Prostate gland (tissue), 2 donors: ENCODE results near the gene PLEKHN1. TPM values are rescaled to one million over a fixed set of nuclear protein-coding genes. Genes with fewer than 3 reads are reported as not detected.
"Not testable (repeated sequence)": the region's sequence is repeated elsewhere in the genome, so short reads cannot be mapped to it uniquely, and the experiment has no call there.

Experiments
- DNase-seq: peaks from one replicate; pipeline ENCODE4 v3.0.0-alpha.2; 2019; ENCODE audit warnings: low spot score
- H3K27ac ChIP-seq, 2 donors: fragments of 200-600 bp; sonication (generic); 2 replicates each; pipeline ENCODE4 v1.5.1; 2017 to 2019
- H3K27me3 ChIP-seq: fragments of 200-600 bp; sonication (generic); replicated peaks from 2 replicates; pipeline ENCODE4 v1.5.1; 2019; ENCODE audit not compliant: insufficient read depth
- H3K36me3 ChIP-seq, 2 donors: fragments of 200-600 bp; sonication (generic); 1 replicate in 1 of 2; 2 replicates in 1 of 2; pipeline versions ENCODE4 v1.5.1 to v1.8.1; 2017 to 2019
- H3K4me1 ChIP-seq: fragments of 200-600 bp; sonication (generic); replicated peaks from 2 replicates; pipeline ENCODE4 v1.5.1; 2019
- H3K4me3 ChIP-seq, 2 donors: fragments of 200-600 bp; sonication (generic); 2 replicates each; pipeline ENCODE4 v1.5.1; 2017 to 2019
- H3K9me3 ChIP-seq: fragments of 200-600 bp; sonication (generic); 2 replicates; pipeline ENCODE4 v1.5.1; 2017
- CTCF ChIP-seq, 4 experiments: fragments of 200-600 bp in 2 of 4; fragments of 450-650 bp in 2 of 4; sonication (generic) in 2 of 4; IDR thresholded peaks; 1 replicate in 3 of 4; 2 replicates in 1 of 4; pipeline ENCODE4 v1.5.1; 2016 to 2019; ENCODE audit warnings: antibody characterized with exemption in 4 of 4, mild to moderate bottlenecking in 2 of 4, moderate library complexity in 2 of 4
- POLR2A ChIP-seq: fragments of 450-650 bp; IDR thresholded peaks from one replicate; pipeline ENCODE4 v1.6.1; 2016; ENCODE audit warnings: antibody characterized with exemption, mild to moderate bottlenecking
- POLR2AphosphoS5 ChIP-seq: sonication (generic); formaldehyde crosslinking; IDR thresholded peaks from one replicate; pipeline ENCODE4 v1.6.1; 2017; ENCODE audit warnings: antibody characterized with exemption
- WGBS: methylation state at CpG from one replicate; pipeline ENCODE4 v1.1.5; 2018; 5-methylcytosine and 5-hydroxymethylcytosine counted together
- intact Hi-C: fragments of 100-400 bp; cut with DNase I; formaldehyde crosslinking; loops from one replicate; pipeline ENCODE4 v1.14.2; 2022
- total RNA-seq, 2 donors: library from RNA; depleted of rRNA; stranded (reverse); fragments of >200 nt; gene quantifications; one replicate each; pipeline ENCODE4 v1.1.0, GENCODE V29; 2016

The PLEKHN1 gene
- total RNA-seq, 2 donors from 2014 or later, result 1.4 to 6.4 TPM

- H3K4me1 ChIP-seq, result peaks cover 18% of the 10 kb centered on the region
- H3K27ac ChIP-seq, result no peak overlapping the region
- H3K4me3 ChIP-seq, result no peak overlapping the region
- H3K36me3 ChIP-seq, result peaks cover 10 to 22% of the 10 kb centered on the region in 2 donors
- WGBS, result 89% methylated on average over 29 of the region's 29 CpGs
- no peaks in the 10 kb centered on the region for H3K27me3 ChIP-seq
- no peak for TF ChIP-seq CTCF (IDR thresholded peaks at IDR 0.05)
- TF ChIP-seq POLR2A, result no peak
- TF ChIP-seq POLR2AphosphoS5, result no peak
- intact Hi-C loops, result no loop called here
- H3K9me3 ChIP-seq, result no peaks in the 10 kb centered on the region
- DNase-seq, result no peak
Measured at GRCh38 chr1:945688-946556, 20.4 kb upstream of the PLEKHN1 start.

- intact Hi-C loops, H3K27ac ChIP-seq, H3K4me3 ChIP-seq, H3K9me3 ChIP-seq, DNase-seq, H3K27me3 ChIP-seq: not testable (repeated sequence)
- Histone ChIP-seq H3K36me3 (peaks cover 10 to 29% of the 10 kb centered on the region in 2 donors), H3K4me1 (peaks cover 13% of the 10 kb centered on the region)
- WGBS, result 96% methylated on average over 13 of the region's 13 CpGs
Measured at GRCh38 chr1:946811-947210, 19.5 kb upstream of the PLEKHN1 start.

DNA sequence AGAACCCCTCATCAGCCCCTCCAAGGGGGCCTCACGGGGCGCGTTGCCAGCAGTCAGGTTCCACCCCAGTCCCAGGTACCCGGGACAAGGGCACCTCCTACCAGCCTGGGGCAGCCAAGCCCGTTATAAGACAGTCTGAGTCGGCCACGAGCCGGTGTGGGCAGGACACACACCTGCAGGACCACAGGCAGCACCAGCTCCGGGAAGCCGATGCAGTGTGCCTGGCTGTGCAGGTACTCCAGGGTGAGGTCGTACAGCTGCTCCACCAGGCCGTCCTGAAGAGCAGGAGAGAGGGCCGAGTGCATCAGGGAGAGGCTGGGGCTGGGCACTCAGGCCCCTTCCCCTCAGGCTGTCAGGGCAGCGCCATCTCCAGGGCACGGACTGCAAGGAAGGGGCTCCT, 18.3 kb upstream of the PLEKHN1 start:
- H3K27me3 ChIP-seq, result no peaks in the 10 kb centered on the region
- H3K9me3 ChIP-seq, result no peaks in the 10 kb centered on the region
- H3K4me3 ChIP-seq, result no peak overlapping the region
- H3K36me3 ChIP-seq, result peaks cover 15 to 40% of the 10 kb centered on the region in 2 donors
- DNase-seq, result no peak
- H3K27ac ChIP-seq, result no peak overlapping the region
- H3K4me1 ChIP-seq, result peaks cover 1% of the 10 kb centered on the region
- WGBS, result 90% methylated on average over 15 of the region's 15 CpGs
- intact Hi-C loops, result no loop called here
- TF ChIP-seq POLR2A, result no peak
- no peak for TF ChIP-seq CTCF (IDR thresholded peaks at IDR 0.05)
- TF ChIP-seq POLR2AphosphoS5, result no peak

GRCh38 chr1:950268-950667, 16.0 kb upstream of the PLEKHN1 start:
- intact Hi-C loops, result no loop called here
- no peak for TF ChIP-seq CTCF (IDR thresholded peaks at IDR 0.05)
- TF ChIP-seq POLR2A, result no peak
- TF ChIP-seq POLR2AphosphoS5, result no peak
- DNase-seq, result no peak
- H3K9me3 ChIP-seq, result no peaks in the 10 kb centered on the region
- H3K4me3 ChIP-seq, result no peak overlapping the region
- H3K27me3 ChIP-seq, result no peaks in the 10 kb centered on the region
- no peak overlapping the region for H3K27ac ChIP-seq
- no peaks in the 10 kb centered on the region for H3K4me1 ChIP-seq
- H3K36me3 ChIP-seq, result peaks cover 21 to 49% of the 10 kb centered on the region in 2 donors
- over 99% methylated on average over 9 of the region's 9 CpGs for WGBS

DNA sequence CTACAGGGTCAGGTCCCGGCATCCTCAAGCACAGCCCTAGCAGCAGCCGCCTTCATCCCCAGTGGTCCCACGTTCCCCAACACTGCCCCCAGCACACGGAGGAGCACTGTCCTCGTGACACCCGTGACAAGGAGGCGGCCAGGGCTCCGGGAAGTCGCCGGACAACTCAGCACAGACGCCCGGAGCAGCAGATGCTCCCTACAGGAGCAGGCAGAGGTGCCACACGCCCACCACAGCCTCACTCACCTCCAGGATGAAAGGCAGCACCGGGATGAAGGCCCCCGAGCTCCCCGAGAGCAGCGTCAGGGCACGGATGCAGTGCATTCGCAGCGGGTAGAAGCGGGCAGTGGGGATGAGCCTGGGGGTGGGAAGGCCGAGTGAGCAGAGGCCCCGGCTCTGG, 15.4 kb upstream of the PLEKHN1 start:
- Histone ChIP-seq H3K4me1 (no peaks in the 10 kb centered on the region), H3K27me3 (no peaks in the 10 kb centered on the region), H3K36me3 (peaks cover 21 to 55% of the 10 kb centered on the region in 2 donors), H3K27ac (no peak overlapping the region), H3K4me3 (no peak overlapping the region), H3K9me3 (no peaks in the 10 kb centered on the region)
- TF ChIP-seq POLR2A (no peak), CTCF (IDR thresholded peaks at IDR 0.05) (no peak), POLR2AphosphoS5 (no peak)
- DNase-seq, result no peak
- WGBS, result 93% methylated on average over 18 of the region's 23 CpGs
- intact Hi-C loops, result no loop called here
